GM23338 (cell line): Measurements from ENCODE around the gene MOB3C. TPM values are rescaled to one million over a fixed set of nuclear protein-coding genes. Genes with fewer than 3 reads are reported as not detected.

ENCODE experiments used
- ATAC-seq: fragments of 200-7000 bp; cut with Tn5 transposase; 3 replicates; pipeline ENCODE4 v1.9.1; 2020
- DNase-seq: peaks from one replicate; pipeline ENCODE4 v3.0.0-alpha.2; 2015; ENCODE audit warnings: low spot score
- H2AFZ ChIP-seq: fragments of 200-600 bp; sonication (generic); 2 replicates; pipeline ENCODE4 v1.8.0; 2016; ENCODE audit warnings: antibody characterized with exemption, mild to moderate bottlenecking, moderate library complexity
- H3F3A ChIP-seq: fragments of 200-600 bp; sonication (generic); replicated peaks from 2 replicates; pipeline ENCODE4 v1.8.0; 2017; ENCODE audit warnings: antibody characterized with exemption, mixed run types, low read depth
- H3K27ac ChIP-seq: fragments of 200-600 bp; sonication (generic); 2 replicates; pipeline ENCODE4 v1.6.1; 2016; ENCODE audit warnings: low read depth
- H3K27me3 ChIP-seq: fragments of 200-600 bp; sonication (generic); 2 replicates; pipeline ENCODE4 v1.8.0; 2016; ENCODE audit warnings: mild to moderate bottlenecking, mixed run types, moderate library complexity; ENCODE audit not compliant: insufficient read depth
- H3K36me3 ChIP-seq: fragments of 200-600 bp; sonication (generic); 2 replicates; pipeline ENCODE4 v1.8.0; 2016; ENCODE audit warnings: mild to moderate bottlenecking; ENCODE audit not compliant: insufficient read depth
- H3K4me1 ChIP-seq: fragments of 200-600 bp; sonication (generic); 2 replicates; pipeline ENCODE4 v1.8.0; 2016; ENCODE audit warnings: mild to moderate bottlenecking, moderate library complexity; ENCODE audit not compliant: insufficient read depth
- H3K4me2 ChIP-seq: fragments of 200-600 bp; sonication (generic); 2 replicates; pipeline ENCODE4 v1.7.1; 2017; ENCODE audit warnings: mixed run types
- H3K4me3 ChIP-seq: fragments of 200-600 bp; sonication (generic); 2 replicates; pipeline ENCODE4 v1.6.1; 2016; ENCODE audit warnings: mixed run types
- H3K79me2 ChIP-seq: fragments of 200-600 bp; sonication (generic); replicated peaks from 2 replicates; pipeline ENCODE4 v1.8.0; 2017; ENCODE audit warnings: mild to moderate bottlenecking; ENCODE audit not compliant: insufficient read depth
- H3K9me2 ChIP-seq: fragments of 200-600 bp; sonication (generic); 2 replicates; pipeline ENCODE4 v1.8.0; 2017; ENCODE audit not compliant: insufficient read depth
- H4K20me1 ChIP-seq: fragments of 200-600 bp; sonication (generic); replicated peaks from 2 replicates; pipeline ENCODE4 v1.8.0; 2017; ENCODE audit warnings: mild to moderate bottlenecking; ENCODE audit not compliant: insufficient read depth
- H3K27ac Mint-ChIP-seq: 2 replicates; pipeline ENCODE4 v1.8.0; 2020; ENCODE audit warnings: inconsistent platforms, mild to moderate bottlenecking, moderate library complexity, mixed read lengths
- H3K27me3 Mint-ChIP-seq: 3 replicates; pipeline ENCODE4 v1.8.0; 2022; ENCODE audit warnings: low read depth, mild to moderate bottlenecking, moderate library complexity, mixed read lengths, inconsistent platforms; ENCODE audit not compliant: insufficient read depth, poor library complexity
- H3K36me3 Mint-ChIP-seq: 3 replicates; pipeline ENCODE4 v1.8.0; 2021; ENCODE audit warnings: low read depth, mild to moderate bottlenecking, inconsistent platforms, moderate library complexity, mixed read lengths
- H3K4me1 Mint-ChIP-seq: 3 replicates; pipeline ENCODE4 v1.8.0; 2020; ENCODE audit warnings: mild to moderate bottlenecking, inconsistent platforms, mixed read lengths
- H3K4me3 Mint-ChIP-seq: 3 replicates; pipeline ENCODE4 v1.8.0; 2021; ENCODE audit warnings: moderate library complexity, mild to moderate bottlenecking, inconsistent platforms, mixed read lengths
- H3K9me3 Mint-ChIP-seq: 3 replicates; pipeline ENCODE4 v1.8.0; 2020; ENCODE audit warnings: moderate library complexity, mild to moderate bottlenecking, inconsistent platforms, mixed read lengths
- CREB1 ChIP-seq: fragments of 250-450 bp; sonication (Bioruptor Pico); IDR thresholded peaks from 2 replicates; pipeline ENCODE4 v1.5.0; 2020; ENCODE audit warnings: low read depth, mild to moderate bottlenecking, moderate library complexity
- EZH2 ChIP-seq: fragments of 200-600 bp; sonication (generic); IDR thresholded peaks from one replicate; pipeline ENCODE4 v1.8.0; 2017; ENCODE audit warnings: antibody characterized with exemption, mild to moderate bottlenecking, low read depth; ENCODE audit not compliant: unreplicated experiment
- EZH2phosphoT487 ChIP-seq: fragments of 200-600 bp; sonication (generic); IDR thresholded peaks from one replicate; pipeline ENCODE4 v1.8.1; 2018; ENCODE audit warnings: antibody characterized with exemption; ENCODE audit not compliant: unreplicated experiment
- JUNB ChIP-seq: IDR thresholded peaks from one replicate; pipeline ENCODE4 v1.6.1; 2016; ENCODE audit warnings: antibody characterized with exemption; ENCODE audit not compliant: unreplicated experiment
- NANOG ChIP-seq: IDR thresholded peaks from 2 replicates; pipeline ENCODE4 v1.6.1; 2016; ENCODE audit warnings: antibody characterized with exemption, borderline replicate concordance
- POLR2AphosphoS5 ChIP-seq: IDR thresholded peaks from 2 replicates; pipeline ENCODE4 v1.6.1; 2016; ENCODE audit warnings: antibody characterized with exemption, low read depth
- STAT1 ChIP-seq: IDR thresholded peaks from one replicate; pipeline ENCODE4 v1.6.1; 2016; ENCODE audit warnings: antibody characterized with exemption; ENCODE audit not compliant: unreplicated experiment
- ZNF114 ChIP-seq: fragments of 250-450 bp; sonication (Bioruptor Pico); IDR thresholded peaks from 2 replicates; pipeline ENCODE4 v1.5.0; 2020; ENCODE audit warnings: mild to moderate bottlenecking, moderate library complexity
- ZNF331 ChIP-seq: fragments of 250-450 bp; sonication (Bioruptor Pico); IDR thresholded peaks from 2 replicates; pipeline ENCODE4 v1.5.0; 2020; ENCODE audit warnings: low read depth, mild to moderate bottlenecking, moderate library complexity
- polyA plus RNA-seq: library from polyadenylated mRNA; unstranded; fragments of >200 nt; fragmentation: Nextera tagmentation; extraction: Ambion mirVana; gene quantifications from 2 replicates; pipeline ENCODE4 v1.2.1, GENCODE V29; 2016
- total RNA-seq: library from RNA; depleted of rRNA; stranded (reverse); fragments of >200 nt; shearing (Covaris generic); gene quantifications from 2 replicates; pipeline ENCODE4 v1.2.3, GENCODE V29; 2014
- TF ChIP-seq, protein P1 (sequence below): IDR thresholded peaks from one replicate; pipeline ENCODE4 v1.6.1; 2018; ENCODE audit warnings: antibody characterized with exemption; ENCODE audit not compliant: unreplicated experiment
- TF ChIP-seq, protein P2 (sequence below): fragments of 250-450 bp; sonication (Bioruptor Pico); IDR thresholded peaks from 2 replicates; pipeline ENCODE4 v1.5.0; 2020; ENCODE audit warnings: mild to moderate bottlenecking, moderate library complexity
- TF ChIP-seq, protein P3 (sequence below): IDR thresholded peaks from 2 replicates; pipeline ENCODE4 v1.6.1; 2016; ENCODE audit warnings: antibody characterized with exemption

The MOB3C gene
- total and polyA plus RNA-seq, 2 experiments from 2014 or later, result 1.1 to 6.2 TPM

DNA sequence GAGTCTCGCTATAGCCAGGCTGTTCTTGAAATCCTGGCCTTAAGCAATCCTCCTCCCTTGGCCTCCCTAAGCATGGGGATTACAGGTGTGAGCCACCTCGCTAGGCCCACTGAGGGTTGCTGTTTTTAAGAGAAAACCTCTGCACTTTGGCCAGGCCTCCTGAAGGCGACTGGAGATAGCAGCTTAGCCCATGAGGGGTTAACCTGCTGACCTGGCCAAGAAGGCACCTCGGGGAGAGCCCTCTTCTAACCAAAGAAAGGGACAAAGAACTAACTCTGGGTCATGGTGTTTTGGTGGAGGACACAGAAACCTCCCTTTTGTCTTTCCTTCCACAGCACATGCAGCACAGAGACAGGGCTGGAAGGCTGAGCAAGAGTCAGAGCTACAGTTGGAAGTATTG, 47.5 kb downstream of the MOB3C start:
- no peaks in the 10 kb centered on the region for H3F3A ChIP-seq
- DNase-seq, result no peak
- H3K9me2 ChIP-seq, result no peaks in the 10 kb centered on the region
- H3K4me1 Mint-ChIP-seq, result peaks cover 15% of the 10 kb centered on the region
- no peaks in the 10 kb centered on the region for H3K27me3 ChIP-seq
- no peaks in the 10 kb centered on the region for H3K79me2 ChIP-seq
- H2AFZ ChIP-seq, result no peak overlapping the region
- peaks cover 3% of the 10 kb centered on the region for H3K27me3 Mint-ChIP-seq
- H3K4me3 Mint-ChIP-seq, result no peak overlapping the region
- H3K4me1 ChIP-seq, result no peaks in the 10 kb centered on the region
- H3K27ac Mint-ChIP-seq, result no peak overlapping the region
- ATAC-seq, result peak; percentile 75
- TF ChIP-seq, protein P1, sequence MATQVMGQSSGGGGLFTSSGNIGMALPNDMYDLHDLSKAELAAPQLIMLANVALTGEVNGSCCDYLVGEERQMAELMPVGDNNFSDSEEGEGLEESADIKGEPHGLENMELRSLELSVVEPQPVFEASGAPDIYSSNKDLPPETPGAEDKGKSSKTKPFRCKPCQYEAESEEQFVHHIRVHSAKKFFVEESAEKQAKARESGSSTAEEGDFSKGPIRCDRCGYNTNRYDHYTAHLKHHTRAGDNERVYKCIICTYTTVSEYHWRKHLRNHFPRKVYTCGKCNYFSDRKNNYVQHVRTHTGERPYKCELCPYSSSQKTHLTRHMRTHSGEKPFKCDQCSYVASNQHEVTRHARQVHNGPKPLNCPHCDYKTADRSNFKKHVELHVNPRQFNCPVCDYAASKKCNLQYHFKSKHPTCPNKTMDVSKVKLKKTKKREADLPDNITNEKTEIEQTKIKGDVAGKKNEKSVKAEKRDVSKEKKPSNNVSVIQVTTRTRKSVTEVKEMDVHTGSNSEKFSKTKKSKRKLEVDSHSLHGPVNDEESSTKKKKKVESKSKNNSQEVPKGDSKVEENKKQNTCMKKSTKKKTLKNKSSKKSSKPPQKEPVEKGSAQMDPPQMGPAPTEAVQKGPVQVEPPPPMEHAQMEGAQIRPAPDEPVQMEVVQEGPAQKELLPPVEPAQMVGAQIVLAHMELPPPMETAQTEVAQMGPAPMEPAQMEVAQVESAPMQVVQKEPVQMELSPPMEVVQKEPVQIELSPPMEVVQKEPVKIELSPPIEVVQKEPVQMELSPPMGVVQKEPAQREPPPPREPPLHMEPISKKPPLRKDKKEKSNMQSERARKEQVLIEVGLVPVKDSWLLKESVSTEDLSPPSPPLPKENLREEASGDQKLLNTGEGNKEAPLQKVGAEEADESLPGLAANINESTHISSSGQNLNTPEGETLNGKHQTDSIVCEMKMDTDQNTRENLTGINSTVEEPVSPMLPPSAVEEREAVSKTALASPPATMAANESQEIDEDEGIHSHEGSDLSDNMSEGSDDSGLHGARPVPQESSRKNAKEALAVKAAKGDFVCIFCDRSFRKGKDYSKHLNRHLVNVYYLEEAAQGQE, result no peak
- TF ChIP-seq EZH2 (no peak), ZNF331 (CRISPR knock-in tag) (no peak), ZNF114 (CRISPR knock-in tag) (no peak), NANOG (no peak), EZH2phosphoT487 (no peak), JUNB (no peak), CREB1 (CRISPR knock-in tag) (no peak), STAT1 (no peak), POLR2AphosphoS5 (no peak)
- TF ChIP-seq, protein P2, sequence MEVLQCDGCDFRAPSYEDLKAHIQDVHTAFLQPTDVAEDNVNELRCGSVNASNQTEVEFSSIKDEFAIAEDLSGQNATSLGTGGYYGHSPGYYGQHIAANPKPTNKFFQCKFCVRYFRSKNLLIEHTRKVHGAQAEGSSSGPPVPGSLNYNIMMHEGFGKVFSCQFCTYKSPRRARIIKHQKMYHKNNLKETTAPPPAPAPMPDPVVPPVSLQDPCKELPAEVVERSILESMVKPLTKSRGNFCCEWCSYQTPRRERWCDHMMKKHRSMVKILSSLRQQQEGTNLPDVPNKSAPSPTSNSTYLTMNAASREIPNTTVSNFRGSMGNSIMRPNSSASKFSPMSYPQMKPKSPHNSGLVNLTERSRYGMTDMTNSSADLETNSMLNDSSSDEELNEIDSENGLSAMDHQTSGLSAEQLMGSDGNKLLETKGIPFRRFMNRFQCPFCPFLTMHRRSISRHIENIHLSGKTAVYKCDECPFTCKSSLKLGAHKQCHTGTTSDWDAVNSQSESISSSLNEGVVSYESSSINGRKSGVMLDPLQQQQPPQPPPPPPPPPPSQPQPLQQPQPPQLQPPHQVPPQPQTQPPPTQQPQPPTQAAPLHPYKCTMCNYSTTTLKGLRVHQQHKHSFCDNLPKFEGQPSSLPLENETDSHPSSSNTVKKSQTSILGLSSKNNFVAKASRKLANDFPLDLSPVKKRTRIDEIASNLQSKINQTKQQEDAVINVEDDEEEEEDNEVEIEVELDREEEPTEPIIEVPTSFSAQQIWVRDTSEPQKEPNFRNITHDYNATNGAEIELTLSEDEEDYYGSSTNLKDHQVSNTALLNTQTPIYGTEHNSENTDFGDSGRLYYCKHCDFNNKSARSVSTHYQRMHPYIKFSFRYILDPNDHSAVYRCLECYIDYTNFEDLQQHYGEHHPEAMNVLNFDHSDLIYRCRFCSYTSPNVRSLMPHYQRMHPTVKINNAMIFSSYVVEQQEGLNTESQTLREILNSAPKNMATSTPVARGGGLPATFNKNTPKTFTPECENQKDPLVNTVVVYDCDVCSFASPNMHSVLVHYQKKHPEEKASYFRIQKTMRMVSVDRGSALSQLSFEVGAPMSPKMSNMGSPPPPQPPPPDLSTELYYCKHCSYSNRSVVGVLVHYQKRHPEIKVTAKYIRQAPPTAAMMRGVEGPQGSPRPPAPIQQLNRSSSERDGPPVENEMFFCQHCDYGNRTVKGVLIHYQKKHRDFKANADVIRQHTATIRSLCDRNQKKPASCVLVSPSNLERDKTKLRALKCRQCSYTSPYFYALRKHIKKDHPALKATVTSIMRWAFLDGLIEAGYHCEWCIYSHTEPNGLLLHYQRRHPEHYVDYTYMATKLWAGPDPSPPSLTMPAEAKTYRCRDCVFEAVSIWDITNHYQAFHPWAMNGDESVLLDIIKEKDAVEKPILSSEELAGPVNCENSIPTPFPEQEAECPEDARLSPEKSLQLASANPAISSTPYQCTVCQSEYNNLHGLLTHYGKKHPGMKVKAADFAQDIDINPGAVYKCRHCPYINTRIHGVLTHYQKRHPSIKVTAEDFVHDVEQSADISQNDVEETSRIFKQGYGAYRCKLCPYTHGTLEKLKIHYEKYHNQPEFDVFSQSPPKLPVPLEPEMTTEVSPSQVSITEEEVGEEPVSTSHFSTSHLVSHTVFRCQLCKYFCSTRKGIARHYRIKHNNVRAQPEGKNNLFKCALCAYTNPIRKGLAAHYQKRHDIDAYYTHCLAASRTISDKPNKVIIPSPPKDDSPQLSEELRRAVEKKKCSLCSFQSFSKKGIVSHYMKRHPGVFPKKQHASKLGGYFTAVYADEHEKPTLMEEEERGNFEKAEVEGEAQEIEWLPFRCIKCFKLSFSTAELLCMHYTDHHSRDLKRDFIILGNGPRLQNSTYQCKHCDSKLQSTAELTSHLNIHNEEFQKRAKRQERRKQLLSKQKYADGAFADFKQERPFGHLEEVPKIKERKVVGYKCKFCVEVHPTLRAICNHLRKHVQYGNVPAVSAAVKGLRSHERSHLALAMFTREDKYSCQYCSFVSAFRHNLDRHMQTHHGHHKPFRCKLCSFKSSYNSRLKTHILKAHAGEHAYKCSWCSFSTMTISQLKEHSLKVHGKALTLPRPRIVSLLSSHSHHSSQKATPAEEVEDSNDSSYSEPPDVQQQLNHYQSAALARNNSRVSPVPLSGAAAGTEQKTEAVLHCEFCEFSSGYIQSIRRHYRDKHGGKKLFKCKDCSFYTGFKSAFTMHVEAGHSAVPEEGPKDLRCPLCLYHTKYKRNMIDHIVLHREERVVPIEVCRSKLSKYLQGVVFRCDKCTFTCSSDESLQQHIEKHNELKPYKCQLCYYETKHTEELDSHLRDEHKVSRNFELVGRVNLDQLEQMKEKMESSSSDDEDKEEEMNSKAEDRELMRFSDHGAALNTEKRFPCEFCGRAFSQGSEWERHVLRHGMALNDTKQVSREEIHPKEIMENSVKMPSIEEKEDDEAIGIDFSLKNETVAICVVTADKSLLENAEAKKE (CRISPR knock-in tag), result no peak
- TF ChIP-seq, protein P3, sequence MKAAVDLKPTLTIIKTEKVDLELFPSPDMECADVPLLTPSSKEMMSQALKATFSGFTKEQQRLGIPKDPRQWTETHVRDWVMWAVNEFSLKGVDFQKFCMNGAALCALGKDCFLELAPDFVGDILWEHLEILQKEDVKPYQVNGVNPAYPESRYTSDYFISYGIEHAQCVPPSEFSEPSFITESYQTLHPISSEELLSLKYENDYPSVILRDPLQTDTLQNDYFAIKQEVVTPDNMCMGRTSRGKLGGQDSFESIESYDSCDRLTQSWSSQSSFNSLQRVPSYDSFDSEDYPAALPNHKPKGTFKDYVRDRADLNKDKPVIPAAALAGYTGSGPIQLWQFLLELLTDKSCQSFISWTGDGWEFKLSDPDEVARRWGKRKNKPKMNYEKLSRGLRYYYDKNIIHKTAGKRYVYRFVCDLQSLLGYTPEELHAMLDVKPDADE, result no peak
- no peaks in the 10 kb centered on the region for H4K20me1 ChIP-seq
- H3K36me3 ChIP-seq, result no peaks in the 10 kb centered on the region
- no peak overlapping the region for H3K4me2 ChIP-seq
- H3K4me3 ChIP-seq, result no peak overlapping the region
- no peaks in the 10 kb centered on the region for H3K9me3 Mint-ChIP-seq
- H3K36me3 Mint-ChIP-seq, result no peaks in the 10 kb centered on the region
- H3K27ac ChIP-seq, result no peak overlapping the region
